HepG2 (cell line): ENCODE results near the gene CAMK2D. TPM values are rescaled to one million over a fixed set of nuclear protein-coding genes. Genes with fewer than 3 reads are reported as not detected.

Experiments used
- ATAC-seq: fragments of 200-7000 bp; cut with Tn5 transposase; 3 replicates; pipeline ENCODE4 v1.9.1; 2020; ENCODE audit warnings: mild to moderate bottlenecking, moderate library complexity
- BruUV-seq: library from RNA; stranded (reverse); fragments of 400-500 nt; replicated peaks from 2 replicates; lab custom pipeline; 2021; lab: Mats Ljungman, UMichigan
- CTCF ChIA-PET: fragments of 300-600 bp; formaldehyde crosslinking; extraction: SDS; loops from one replicate; lab custom pipeline; 2021; ENCODE audit warnings: low total read pairs, inconsistent platforms, low intra/inter-chr PET ratio; lab: Yijun Ruan, JAX
- POLR2A ChIA-PET: fragments of 350-600 bp; sonication (Branson Sonifier 250); formaldehyde crosslinking; loops from one replicate; lab custom pipeline; 2020; ENCODE audit warnings: antibody characterized with exemption, inconsistent platforms; lab: Yijun Ruan, JAX
- DNase-seq: peaks from one replicate; pipeline ENCODE4 v3.0.0-alpha.2; 2015; ENCODE audit warnings: low spot score
- FAIRE-seq: peaks from 3 replicates; lab custom pipeline; 2011; peaks lifted over from hg19 to GRCh38; lab: Jason Lieb, UNC
- H2AFZ ChIP-seq: one replicate; pipeline ENCODE4 v1.6.1; 2011; ENCODE audit warnings: low read length, inconsistent platforms
- H3K27ac ChIP-seq: fragments of 300-600 bp; 3 replicates; pipeline ENCODE4 v1.8.0; 2011; ENCODE audit warnings: mixed run types, mild to moderate bottlenecking, mixed read lengths, low read length, inconsistent platforms; ENCODE audit not compliant: insufficient read depth; ENCODE audit errors: extremely low read length
- H3K27me3 ChIP-seq, 2 experiments: fragments of 200-600 bp in 1 of 2; 2 replicates in 1 of 2; 3 replicates in 1 of 2; pipeline versions ENCODE4 v1.6.0 to v1.8.0; 2011; ENCODE audit warnings: low read length in 2 of 2, mild to moderate bottlenecking in 2 of 2, moderate library complexity in 2 of 2, inconsistent platforms in 1 of 2; ENCODE audit not compliant: insufficient read depth in 2 of 2, control insufficient read depth in 1 of 2
- H3K36me3 ChIP-seq, 2 experiments: fragments of 200-600 bp in 1 of 2; replicated peaks in 1 of 2; 2 replicates in 1 of 2; 3 replicates in 1 of 2; pipeline versions ENCODE4 v1.5.1 to v1.8.0; 2011; ENCODE audit warnings: low read length in 2 of 2, inconsistent platforms in 1 of 2; ENCODE audit not compliant: insufficient read depth in 2 of 2, control insufficient read depth in 1 of 2
- H3K4me1 ChIP-seq: 2 replicates; pipeline ENCODE4 v1.5.1; 2012; ENCODE audit warnings: low read length, inconsistent platforms; ENCODE audit not compliant: insufficient read depth
- H3K4me2 ChIP-seq: 2 replicates; pipeline ENCODE4 v1.6.0; 2011; ENCODE audit warnings: low read depth, low read length, inconsistent platforms
- H3K4me3 ChIP-seq, 3 experiments: fragments of 200-600 bp in 1 of 3; sonication (generic), shearing (Covaris generic) in 1 of 3; replicated peaks in 1 of 3; 2 replicates each; pipeline ENCODE4 v1.5.1; 2011 to 2016; ENCODE audit warnings: low read length in 3 of 3, inconsistent platforms in 2 of 3, low read depth in 2 of 3, mild to moderate bottlenecking in 2 of 3, control low read depth in 1 of 3, mixed read lengths in 1 of 3; ENCODE audit not compliant: insufficient read depth in 1 of 3
- H3K79me2 ChIP-seq: one replicate; pipeline ENCODE4 v1.6.1; 2011; ENCODE audit warnings: low read length, inconsistent platforms; ENCODE audit not compliant: insufficient read depth
- H3K9ac ChIP-seq: 2 replicates; pipeline ENCODE4 v1.6.0; 2011; ENCODE audit warnings: mild to moderate bottlenecking, low read depth, low read length, inconsistent platforms; ENCODE audit not compliant: insufficient read depth
- H3K9me3 ChIP-seq: 2 replicates; pipeline ENCODE4 v1.5.1; 2012; ENCODE audit warnings: mild to moderate bottlenecking, low read length
- H4K20me1 ChIP-seq: 2 replicates; pipeline ENCODE4 v1.6.0; 2011; ENCODE audit warnings: inconsistent platforms, mild to moderate bottlenecking, low read length, moderate library complexity; ENCODE audit not compliant: insufficient read depth
- ASH2L ChIP-seq: fragments of 300-600, 200-600 bp; sonication (generic); IDR thresholded peaks from 2 replicates; pipeline ENCODE4 v1.7.0; 2017; ENCODE audit warnings: low read depth, mild to moderate bottlenecking, moderate library complexity, mixed read lengths, low read length; ENCODE audit not compliant: insufficient read length
- ATM ChIP-seq: fragments of 450-650 bp; IDR thresholded peaks from 2 replicates; pipeline ENCODE4 v1.7.1; 2017; ENCODE audit warnings: mild to moderate bottlenecking, borderline replicate concordance
- BHLHE40 ChIP-seq: IDR thresholded peaks from 2 replicates; pipeline ENCODE4 v1.6.1; 2011; ENCODE audit warnings: low read length, improper control_type of control experiment
- CCDC6 ChIP-seq: sonication (generic); formaldehyde crosslinking; IDR thresholded peaks from 2 replicates; pipeline ENCODE4 v1.8.1; 2022; ENCODE audit warnings: mild to moderate bottlenecking, missing genetic modification reagents, moderate library complexity
- CHCHD3 ChIP-seq: sonication (generic); formaldehyde crosslinking; IDR thresholded peaks from 2 replicates; pipeline ENCODE4 v1.8.0; 2022; ENCODE audit warnings: mild to moderate bottlenecking, missing genetic modification reagents, moderate library complexity
- HNRNPK ChIP-seq: fragments of 200-400 bp; formaldehyde crosslinking; IDR thresholded peaks from 2 replicates; pipeline ENCODE4 v1.6.1; 2018; ENCODE audit warnings: low read length, low read depth, moderate library complexity, mild to moderate bottlenecking; ENCODE audit not compliant: poor library complexity, severe bottlenecking
- KMT2B ChIP-seq: IDR thresholded peaks from 2 replicates; pipeline ENCODE4 v1.6.1; 2016; ENCODE audit warnings: missing genetic modification reagents, missing compliant biosample characterization
- MATR3 ChIP-seq: sonication (generic); formaldehyde crosslinking; IDR thresholded peaks from 2 replicates; pipeline ENCODE4 v1.4.0; 2020; ENCODE audit warnings: missing genetic modification reagents
- MIER3 ChIP-seq: IDR thresholded peaks from 2 replicates; pipeline ENCODE4 v1.6.1; 2016; ENCODE audit warnings: missing compliant biosample characterization, borderline replicate concordance
- MYPOP ChIP-seq: sonication (generic); formaldehyde crosslinking; IDR thresholded peaks from 2 replicates; pipeline ENCODE4 v1.8.1; 2023; ENCODE audit warnings: mild to moderate bottlenecking, moderate library complexity, missing genetic modification reagents
- NCOA5 ChIP-seq: sonication (generic); formaldehyde crosslinking; IDR thresholded peaks from 2 replicates; pipeline ENCODE4 v1.4.0; 2020; ENCODE audit warnings: missing genetic modification reagents
- NFYB ChIP-seq: sonication (generic); formaldehyde crosslinking; IDR thresholded peaks from 2 replicates; pipeline ENCODE4 v1.4.0; 2020; ENCODE audit warnings: missing genetic modification reagents
- NR2C2 ChIP-seq: sonication (generic); formaldehyde crosslinking; IDR thresholded peaks from 2 replicates; pipeline ENCODE4 v1.4.0; 2020; ENCODE audit warnings: missing genetic modification reagents, mild to moderate bottlenecking, moderate library complexity, borderline replicate concordance
- SAP130 ChIP-seq: IDR thresholded peaks from 2 replicates; pipeline ENCODE4 v1.6.1; 2016; ENCODE audit warnings: low read depth
- SKI ChIP-seq: fragments of 450-650 bp; IDR thresholded peaks from one replicate; pipeline ENCODE4 v1.6.1; 2018; ENCODE audit warnings: mild to moderate bottlenecking; ENCODE audit not compliant: partially characterized antibody
- SRSF4 ChIP-seq: fragments of 200-400 bp; formaldehyde crosslinking; IDR thresholded peaks from one replicate; pipeline ENCODE4 v1.6.1; 2018; ENCODE audit warnings: mild to moderate bottlenecking, low read depth, low read length, moderate library complexity; ENCODE audit not compliant: poor library complexity, severe bottlenecking
- ZBTB43 ChIP-seq: sonication (generic); formaldehyde crosslinking; conservative IDR thresholded peaks from 2 replicates; pipeline ENCODE4 v1.4.0; 2020; ENCODE audit warnings: missing genetic modification reagents
- ZFP90 ChIP-seq: sonication (generic); formaldehyde crosslinking; IDR thresholded peaks from 2 replicates; pipeline ENCODE4 v1.8.0; 2022; ENCODE audit warnings: missing genetic modification reagents, mild to moderate bottlenecking, inconsistent platforms, borderline replicate concordance
- ZNF562 ChIP-seq: sonication (generic); formaldehyde crosslinking; IDR thresholded peaks from 2 replicates; pipeline ENCODE4 v1.8.0; 2022; ENCODE audit warnings: missing genetic modification reagents, borderline replicate concordance
- ZSCAN31 ChIP-seq: sonication (generic); formaldehyde crosslinking; IDR thresholded peaks from 2 replicates; pipeline ENCODE4 v1.5.0; 2020; ENCODE audit warnings: low read depth, mild to moderate bottlenecking, missing genetic modification reagents
- WGBS: methylation state at CpG from one replicate; pipeline ENCODE4 v1.1.6; 2017; ENCODE audit warnings: low lambda C conversion rate; 5-methylcytosine and 5-hydroxymethylcytosine counted together
- in situ Hi-C: cut with HindIII; loops from 2 replicates; pipeline ENCODE4 v1.10.0; 2017; ENCODE audit warnings: low pct_unique_long_range_greater_than_20kb; ENCODE audit not compliant: extremely low pct_ligation_motif_present
- intact Hi-C: fragments of 100-400 bp; cut with micrococcal nuclease; formaldehyde crosslinking; loops from one replicate; pipeline ENCODE4 v1.10.0; 2022; ENCODE audit not compliant: unreplicated experiment
- polyA plus RNA-seq, 8 experiments: library from polyadenylated mRNA; depleted of rRNA in 3 of 8; stranded (reverse) in 7 of 8; unstranded in 1 of 8; fragments of >200 nt; fragmentation: Illumina TruSeq in 4 of 8; extraction: Trizol in 4 of 8; gene quantifications; 2 replicates each; pipeline versions ENCODE4 v1.2.1 to v1.2.3, GENCODE V29; 2011 to 2016; ENCODE audit warnings: low read depth in 4 of 8, missing spikeins in 1 of 8, mixed read lengths in 1 of 8; ENCODE audit not compliant: insufficient read depth in 1 of 8
- total RNA-seq, 5 experiments: library from RNA; depleted of rRNA; stranded (reverse); fragments of >200 nt; fragmentation: Illumina TruSeq; extraction: Trizol; gene quantifications; 2 replicates each; pipeline ENCODE4 v1.2.3, GENCODE V29; 2016; ENCODE audit warnings: low read depth in 1 of 5

The CAMK2D gene
- total and polyA plus RNA-seq, 2 of the 13 experiments (the other 11 are each of a cell fraction or from before 2014, with no cell fraction given) = 18.0 to 65.4 TPM

- Histone ChIP-seq H3K9me3 (no peaks in the 10 kb centered on the region), H4K20me1 (no peaks in the 10 kb centered on the region), H3K79me2 (no peaks in the 10 kb centered on the region), H3K27me3 (no peaks in the 10 kb centered on the region), H2AFZ (no peak overlapping the region), H3K9ac (no peak overlapping the region), H3K4me3 (no peak overlapping the region), H3K4me2 (no peak overlapping the region), H3K4me1 (no peaks in the 10 kb centered on the region), H3K36me3 (peaks cover 6 to 33% of the 10 kb centered on the region in 2 experiments), H3K27ac (no peak overlapping the region)
- in situ Hi-C loops = no loop called here
- TF ChIP-seq ATM (no peak), MATR3 (CRISPR knock-in tag) (no peak), SAP130 (no peak), SRSF4 (no peak), KMT2B (CRISPR knock-in tag) (no peak)
- POLR2A ChIA-PET = no interaction called here
- FAIRE-seq = no peak
- intact Hi-C loops = no loop called here
- DNase-seq = no peak
- 98% methylated on average over 2 of the region's 2 CpGs for WGBS
- no TSS peak for BruUV-seq
- CTCF ChIA-PET = no interaction called here
- ATAC-seq = no peak
Observed at GRCh38 chr4:113511944-113512343, 249.6 kb downstream of the CAMK2D start.

- no TSS peak for BruUV-seq
- CTCF ChIA-PET = no interaction called here
- no peaks in the 10 kb centered on the region for H4K20me1 ChIP-seq
- intact Hi-C loops = no loop called here
- POLR2A ChIA-PET = no interaction called here
- peaks cover 6 to 25% of the 10 kb centered on the region in 2 experiments for H3K36me3 ChIP-seq
- no peaks in the 10 kb centered on the region for H3K4me1 ChIP-seq
- no peak overlapping the region for H2AFZ ChIP-seq
- no peak for ATAC-seq
- 87% methylated on average over 1 of the region's 1 CpG for WGBS
- no peaks in the 10 kb centered on the region for H3K9me3 ChIP-seq
- no peaks in the 10 kb centered on the region for H3K27me3 ChIP-seq
- no peak overlapping the region for H3K4me3 ChIP-seq
- FAIRE-seq = no peak
- H3K4me2 ChIP-seq = no peak overlapping the region
- H3K79me2 ChIP-seq = no peaks in the 10 kb centered on the region
- in situ Hi-C loops = no loop called here
- H3K9ac ChIP-seq = no peak overlapping the region
- no peak overlapping the region for H3K27ac ChIP-seq
- DNase-seq = no peak
- TF ChIP-seq ZSCAN31 (CRISPR knock-in tag) (no peak), NCOA5 (CRISPR knock-in tag) (no peak), ASH2L (no peak), ZBTB43 (no peak), BHLHE40 (no peak), CHCHD3 (CRISPR knock-in tag) (no peak), NFYB (CRISPR knock-in tag) (no peak), MIER3 (CRISPR knock-in tag) (no peak), ZFP90 (no peak), NR2C2 (no peak), ZNF562 (CRISPR knock-in tag) (no peak), CCDC6 (CRISPR knock-in tag) (no peak), HNRNPK (no peak), MYPOP (no peak), SKI (no peak)
Observed at GRCh38 chr4:113509851-113510250, 251.7 kb downstream of the CAMK2D start.
